ENCODE data around the gene XPO5.

- TF ChIP-seq CTCF (IDR thresholded peaks at IDR 0.05) (no peak), EP300 (IDR thresholded peaks at IDR 0.05) (no peak)
Measured at GRCh38 chr6:43547222-43547621, 28.6 kb downstream of the XPO5 start.

All from sigmoid colon (tissue), 4 donors.